IPS-NIHi7 (cell line): ENCODE data around the gene NEU4.
A peak's percentile ranks its signal among the peaks of the same experiment; 100 is the strongest.

ENCODE experiments used
- DNase-seq: peaks from one replicate; pipeline ENCODE4 v3.0.0; 2012; ENCODE audit warnings: mixed read lengths; ENCODE audit errors: extremely low spot score

The NEU4 gene

DNA sequence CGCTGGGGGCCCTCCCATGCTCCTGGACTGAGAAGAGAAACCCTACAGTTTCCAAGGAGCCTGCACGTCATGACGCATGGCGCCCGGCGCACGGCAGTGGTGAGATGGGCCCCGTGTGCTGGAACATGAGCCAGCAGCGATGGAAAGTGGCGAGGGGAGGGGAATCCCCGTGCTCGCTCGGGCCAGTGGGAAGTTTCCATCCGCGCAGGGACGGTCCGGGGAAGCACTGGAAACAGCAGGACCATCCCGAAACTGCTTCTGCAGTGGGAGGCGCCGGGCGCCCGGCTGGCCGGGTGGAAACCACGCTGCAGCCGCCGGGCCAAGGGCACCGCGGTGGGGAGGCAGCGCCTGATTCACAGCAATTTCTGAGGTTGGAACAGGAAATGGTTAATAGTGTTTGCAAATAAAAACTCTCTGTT lies 54.6 kb downstream of the NEU4 start:
- no peak for DNase-seq

DNA sequence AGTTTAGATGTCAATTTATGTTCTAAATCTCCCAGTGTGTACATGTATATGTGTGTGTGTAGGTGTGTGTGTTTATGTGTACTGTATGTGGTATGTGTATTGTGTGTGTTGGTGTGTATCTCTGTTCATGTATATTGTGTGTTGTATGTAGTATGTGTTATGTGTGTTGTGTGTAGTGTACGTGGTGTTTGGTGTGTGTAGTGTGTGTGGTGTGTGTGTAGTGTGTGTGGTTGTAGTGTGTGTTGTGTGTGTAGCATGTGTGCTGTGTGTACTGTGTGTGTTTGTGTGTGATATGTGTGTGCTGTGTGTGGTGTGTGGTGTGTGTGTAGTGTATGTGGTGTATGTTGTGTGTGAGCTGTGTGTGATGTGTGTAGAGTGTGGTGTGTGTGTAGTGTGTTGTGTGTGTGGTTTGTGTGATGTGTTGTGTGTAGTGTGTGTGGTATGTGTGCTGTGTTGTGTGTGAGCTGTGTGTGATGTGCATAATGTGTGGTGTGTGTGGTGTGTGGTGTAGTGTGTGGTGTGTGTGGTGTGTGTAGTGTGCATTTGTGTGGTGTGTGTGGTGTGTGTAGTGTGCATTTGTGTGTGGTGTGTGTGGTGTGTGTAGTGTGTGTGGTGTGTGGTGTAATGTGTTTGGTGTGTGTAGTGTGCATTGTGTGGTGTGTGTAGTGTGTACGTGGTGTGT lies 55.3 kb downstream of the NEU4 start:
- DNase-seq, result no peak

DNA sequence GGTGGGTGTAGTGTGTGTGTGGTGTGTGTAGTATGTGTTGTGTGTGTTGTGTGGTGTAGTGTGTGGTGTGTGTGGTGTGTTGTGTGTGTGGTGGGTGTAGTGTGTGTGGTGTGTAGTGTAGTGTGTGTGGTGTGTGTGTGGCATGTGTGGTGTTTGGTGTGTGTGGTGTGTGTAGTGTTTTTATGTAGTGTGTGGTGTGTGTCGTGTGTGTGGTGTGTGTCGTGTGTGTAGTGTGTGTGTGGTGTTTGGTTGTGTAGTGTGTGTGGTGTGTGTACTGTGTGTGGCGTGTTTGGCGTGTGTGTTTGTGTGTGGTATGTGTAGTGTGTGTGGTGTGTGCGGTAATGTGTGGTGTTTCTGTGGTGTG lies 55.8 kb downstream of the NEU4 start:
- no peak for DNase-seq

DNA sequence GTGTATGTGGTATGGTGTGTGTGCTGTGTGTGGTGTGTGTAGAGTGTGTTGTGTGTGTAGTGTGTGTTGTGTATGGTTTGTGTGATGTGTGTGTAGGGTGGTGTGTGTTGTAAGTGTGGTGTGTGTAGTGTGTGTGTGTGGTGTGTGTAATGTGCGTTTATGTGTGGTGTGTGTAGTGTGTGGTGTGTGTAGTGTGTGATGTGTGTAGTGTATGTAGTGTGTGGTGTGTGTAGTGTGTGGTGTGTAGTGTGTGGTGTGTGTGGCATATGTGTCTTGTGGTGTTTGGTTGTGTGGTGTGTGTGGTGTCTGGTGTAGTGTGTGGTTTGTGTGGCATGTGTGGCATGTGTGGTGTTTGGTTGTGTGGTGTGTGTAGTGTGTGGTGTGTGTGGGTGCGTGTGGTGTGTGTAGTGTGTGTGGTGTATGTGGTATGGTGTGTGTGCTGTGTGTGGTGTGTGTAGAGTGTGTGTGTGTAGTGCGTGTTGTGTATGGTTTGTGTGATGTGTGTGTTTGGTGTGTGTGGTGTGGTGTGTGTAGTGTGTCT lies 56.5 kb downstream of the NEU4 start:
- DNase-seq, result no peak

DNA sequence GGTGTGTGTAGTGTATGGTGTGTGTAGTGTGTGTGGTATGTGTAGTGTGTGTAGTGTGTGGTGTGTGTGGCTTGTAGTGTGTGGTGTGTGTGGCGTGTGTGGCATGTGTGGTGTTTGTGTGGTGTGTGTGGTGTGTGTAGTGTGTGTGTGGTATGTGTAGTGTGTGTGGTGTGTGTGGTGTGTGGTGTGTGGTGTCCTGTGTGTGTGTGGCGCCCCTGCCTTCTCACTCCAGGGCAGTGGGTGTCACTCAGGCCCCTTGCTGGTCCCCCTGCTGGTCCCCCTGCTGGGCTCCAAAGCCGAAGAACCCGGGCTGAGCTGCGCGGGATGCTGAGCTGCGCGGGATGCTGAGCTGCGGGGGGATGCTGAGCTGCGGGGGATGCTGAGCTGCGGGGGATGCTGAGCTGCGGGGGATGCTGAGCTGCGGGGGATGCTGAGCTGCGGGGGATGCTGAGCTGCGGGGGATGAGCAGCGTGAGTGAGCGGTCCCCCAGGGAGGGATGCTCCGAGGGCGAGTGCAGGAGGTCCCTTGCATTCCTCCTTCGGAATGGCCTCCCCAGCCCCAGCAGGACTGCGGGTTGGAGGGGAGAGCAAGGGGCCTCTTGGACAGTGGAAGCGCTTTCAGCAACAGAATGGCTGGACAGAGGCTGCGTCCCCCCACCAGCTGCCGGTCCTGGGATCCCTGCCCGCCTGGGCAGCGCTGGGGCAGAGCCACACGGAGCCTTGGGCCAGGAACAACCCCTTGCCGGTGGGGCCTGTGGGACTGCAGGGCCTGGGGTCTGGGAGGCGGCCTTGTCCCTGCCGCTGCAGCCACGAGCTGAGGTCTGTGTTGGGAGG lies 57.2 kb downstream of the NEU4 start:
- DNase-seq, result peak; percentile 78
